GM18502 (cell line): ENCODE measurements around the gene VTCN1.
"Not testable (repeated sequence)": the region's sequence is repeated elsewhere in the genome, so short reads cannot be mapped to it uniquely, and the experiment has no call there.

Source experiments
- ATAC-seq: cut with Tn5 transposase; IDR thresholded peaks from one replicate; pipeline ENCODE4 v1.9.1; 2021; ENCODE audit warnings: mild to moderate bottlenecking; ENCODE audit not compliant: unreplicated experiment, poor library complexity

VTCN1 gene

GRCh38 chr1:117169871-117170596, 40.7 kb downstream of the VTCN1 start:
- no peak for ATAC-seq

GRCh38 chr1:117167402-117167801, 43.3 kb downstream of the VTCN1 start:
- no peak for ATAC-seq

GRCh38 chr1:117166076-117166475, 44.7 kb downstream of the VTCN1 start:
- no peak for ATAC-seq

GRCh38 chr1:117164209-117164608, 46.5 kb downstream of the VTCN1 start:
- ATAC-seq: no peak

DNA sequence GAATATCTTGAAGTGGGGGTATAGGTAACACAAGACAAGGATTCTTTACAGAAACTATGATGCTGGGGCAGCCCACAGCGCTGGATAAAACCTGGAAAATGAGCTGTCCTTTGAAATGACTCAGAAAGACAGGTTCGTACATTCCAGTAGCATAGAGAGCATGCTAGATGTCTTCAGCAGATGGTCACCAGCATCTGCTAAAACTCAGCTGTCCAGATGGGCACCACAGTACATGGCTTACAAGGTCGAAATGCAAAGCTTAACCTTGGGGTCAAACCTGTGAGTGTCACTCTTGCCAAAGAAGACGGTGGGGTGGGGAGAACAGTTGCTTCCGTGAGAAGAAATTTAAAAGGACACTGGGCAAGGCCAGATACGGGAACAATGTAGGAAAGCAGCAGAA, 47.9 kb downstream of the VTCN1 start:
- no peak for ATAC-seq

DNA sequence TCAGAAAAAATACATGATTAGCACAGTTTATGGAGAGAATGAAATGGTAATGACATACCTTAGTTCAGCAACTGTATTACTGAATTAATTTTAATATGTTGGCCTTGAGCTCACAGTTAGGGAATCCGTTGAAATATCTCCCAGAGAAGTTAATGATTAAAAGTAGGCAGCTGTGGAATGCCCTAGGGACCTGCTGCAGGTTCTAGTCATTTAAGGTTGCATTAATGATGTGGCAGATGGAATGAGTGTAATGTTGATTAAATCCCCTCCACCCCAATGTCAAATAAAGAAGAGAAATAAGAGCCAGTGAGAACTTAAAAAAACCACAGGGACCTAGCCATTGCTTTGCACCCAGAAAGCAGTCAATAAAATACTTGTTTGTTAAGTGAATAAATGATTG, 48.8 kb downstream of the VTCN1 start:
- ATAC-seq: no peak

GRCh38 chr1:117151305-117151704, 59.4 kb downstream of the VTCN1 start:
- ATAC-seq: not testable (repeated sequence)

GRCh38 chr1:117150316-117150715, 60.4 kb downstream of the VTCN1 start:
- ATAC-seq: no peak

DNA sequence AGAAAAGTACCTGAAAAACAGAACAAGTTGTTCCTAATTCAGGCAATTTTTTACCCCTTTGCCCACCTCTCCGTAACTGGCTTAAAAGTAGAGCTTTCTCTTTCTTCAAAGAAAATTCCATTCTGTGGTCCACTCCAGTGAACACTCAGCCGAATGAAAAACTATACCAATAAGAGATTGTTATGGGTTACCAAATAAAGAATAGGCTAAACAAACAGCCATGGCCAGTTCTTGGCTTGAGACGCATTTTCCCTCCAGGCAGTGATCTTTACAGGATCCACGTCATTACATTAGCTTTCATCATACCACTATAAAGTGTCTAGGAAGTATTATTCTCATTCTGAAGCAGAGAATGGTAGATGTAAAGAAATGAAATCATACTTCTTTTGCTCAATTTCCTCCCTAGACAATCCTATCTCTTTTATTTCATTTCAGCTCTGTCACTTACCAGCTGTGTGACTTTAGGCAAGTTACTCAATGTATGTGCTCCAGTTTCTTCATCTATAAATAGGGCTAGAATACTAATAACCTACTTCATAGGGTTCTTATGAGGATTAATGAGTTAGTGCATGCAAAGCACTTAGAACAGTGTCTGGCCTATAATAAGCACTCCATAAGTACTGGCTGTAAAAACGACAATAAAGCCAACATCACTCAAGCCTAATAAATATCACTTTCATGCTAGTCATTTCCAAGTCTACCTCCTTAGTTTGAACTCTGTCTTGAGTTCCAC, 62.7 kb downstream of the VTCN1 start:
- ATAC-seq: no peak

DNA sequence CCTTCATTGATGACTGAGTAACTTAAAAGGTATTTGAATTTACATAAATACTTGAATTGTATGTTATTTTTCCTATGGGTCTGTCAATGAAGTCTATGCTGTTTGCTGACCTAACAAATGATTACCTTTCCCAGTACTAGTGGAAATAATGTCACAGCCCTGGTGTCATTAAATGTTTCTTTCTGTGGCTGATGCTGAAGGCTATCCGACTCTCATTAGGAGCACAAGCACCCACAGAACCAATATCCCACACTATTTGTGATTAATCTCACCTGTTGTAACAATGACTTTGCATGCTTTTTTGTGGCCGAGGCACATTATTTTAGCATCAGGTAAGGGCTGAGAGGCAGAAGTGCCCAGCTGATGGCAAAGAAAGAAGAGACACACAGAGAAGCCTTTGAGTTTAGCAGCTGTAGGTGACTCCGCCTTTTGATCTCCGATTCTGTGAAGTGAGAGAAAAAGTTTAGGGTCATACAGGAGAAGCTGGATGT, 63.3 kb downstream of the VTCN1 start:
- ATAC-seq: no peak

DNA sequence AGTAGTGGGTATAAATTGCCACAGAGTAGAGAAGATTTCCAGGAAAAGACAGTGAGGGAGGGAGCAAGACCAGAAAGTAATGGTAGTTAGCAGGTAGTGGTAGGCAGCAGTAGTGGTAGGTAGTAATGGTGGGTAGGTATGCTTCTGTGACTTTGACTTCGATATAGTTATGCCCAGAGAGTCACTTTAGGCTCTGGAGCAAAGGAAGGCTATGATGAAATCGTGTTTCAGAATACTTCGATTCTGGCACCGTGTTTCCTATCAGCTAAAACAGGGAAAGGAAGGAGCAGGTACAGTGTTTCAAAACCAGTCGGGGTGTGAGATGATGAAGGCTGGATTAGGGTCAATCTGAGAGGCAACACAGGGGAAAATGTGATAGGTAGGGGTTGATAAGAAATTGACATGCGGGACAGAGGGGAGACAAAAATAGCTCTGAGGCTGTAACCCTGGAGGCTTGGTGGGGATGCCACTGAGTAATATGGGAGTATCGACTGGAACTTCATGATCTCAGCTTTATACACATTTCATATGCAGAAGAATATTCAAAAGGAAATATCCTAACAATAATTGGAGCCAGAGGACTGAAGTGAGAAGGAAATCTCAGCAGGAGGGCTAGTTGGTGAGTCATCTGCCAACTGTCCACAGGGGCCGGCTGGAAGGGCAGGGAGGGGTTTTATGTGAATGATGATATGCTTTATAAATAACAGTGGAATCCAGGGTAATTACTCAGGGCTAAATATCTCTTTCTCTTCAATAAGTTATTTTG, 64.0 kb downstream of the VTCN1 start:
- no peak for ATAC-seq

GRCh38 chr1:117146072-117146471, 64.7 kb downstream of the VTCN1 start:
- no peak for ATAC-seq

- no peak for ATAC-seq
Observed at GRCh38 chr1:117143871-117144270, 66.9 kb downstream of the VTCN1 start.

GRCh38 chr1:117143172-117143571, 67.6 kb downstream of the VTCN1 start:
- no peak for ATAC-seq

GRCh38 chr1:117142200-117142599, 68.5 kb downstream of the VTCN1 start:
- no peak for ATAC-seq

- no peak for ATAC-seq
Observed at GRCh38 chr1:117138561-117138960, 72.2 kb downstream of the VTCN1 start.

GRCh38 chr1:117138106-117138505, 72.6 kb downstream of the VTCN1 start:
- no peak for ATAC-seq

DNA sequence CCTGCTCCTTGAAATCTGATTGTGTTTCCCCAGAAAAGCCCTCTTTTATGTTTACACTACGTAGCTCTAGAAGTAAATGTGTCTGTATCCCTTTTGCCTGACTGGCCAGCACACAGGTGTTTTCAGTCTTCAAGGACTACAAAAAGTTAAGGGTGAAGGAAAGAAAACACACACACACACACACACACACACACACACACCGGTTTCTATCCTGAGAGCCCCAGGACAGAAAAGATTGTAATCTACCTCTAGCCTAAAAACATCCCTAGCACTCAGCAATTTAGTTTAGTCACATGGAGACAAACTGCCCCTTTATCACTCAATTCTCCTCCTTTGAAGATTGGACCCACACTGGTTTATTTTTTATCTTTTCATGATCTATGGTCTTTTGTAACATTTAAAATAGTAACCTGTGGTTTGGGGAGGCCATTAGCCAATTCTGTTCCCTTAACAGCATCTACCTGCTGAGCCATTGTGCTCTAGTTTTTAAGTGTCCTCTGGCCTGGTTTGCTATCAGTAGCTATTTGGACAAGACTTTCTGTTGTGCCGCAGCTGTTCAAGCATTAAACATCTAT, 73.4 kb downstream of the VTCN1 start:
- no peak for ATAC-seq

DNA sequence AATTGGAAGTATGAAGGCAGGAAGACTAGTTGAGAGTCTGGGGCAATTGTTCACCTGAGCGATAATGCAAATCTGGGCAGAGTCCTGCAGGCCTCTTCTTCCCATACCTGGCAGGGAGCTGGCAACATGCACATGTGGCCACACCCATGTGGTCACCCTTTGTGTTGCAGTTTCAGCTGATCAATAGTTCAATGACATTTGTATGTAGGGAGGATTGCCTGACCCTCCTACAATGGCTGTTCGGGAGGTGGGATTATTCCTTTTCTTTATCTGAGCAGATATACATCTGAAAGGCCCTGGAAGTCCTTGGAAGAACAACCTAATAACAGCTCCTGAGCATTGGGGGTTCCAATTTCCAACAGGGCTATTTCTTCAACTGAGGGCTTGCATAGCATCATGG, 74.0 kb downstream of the VTCN1 start:
- no peak for ATAC-seq

- ATAC-seq: no peak
Observed at GRCh38 chr1:117135329-117135728, 75.4 kb downstream of the VTCN1 start.

GRCh38 chr1:117130526-117130925, 80.2 kb downstream of the VTCN1 start:
- ATAC-seq: no peak
